GM12878 (cell line): Measurements from ENCODE around the gene SDCCAG8. TPM values are rescaled to one million over a fixed set of nuclear protein-coding genes. Genes with fewer than 3 reads are reported as not detected.

Experiments used
- ATAC-seq: fragments of 200-7000 bp; cut with Tn5 transposase; 3 replicates; pipeline ENCODE4 v1.9.1; 2020; ENCODE audit warnings: mild to moderate bottlenecking, moderate library complexity
- BruUV-seq: library from RNA; stranded (reverse); fragments of 400-500 nt; replicated peaks from 2 replicates; lab custom pipeline; 2021; lab: Mats Ljungman, UMichigan
- CTCF ChIA-PET: fragments of 300-600 bp; sonication (Branson Sonifier 250); formaldehyde crosslinking; extraction: SDS; loops from one replicate; lab custom pipeline; 2021; ENCODE audit warnings: inconsistent platforms; lab: Yijun Ruan, JAX
- POLR2A ChIA-PET: fragments of 350-600 bp; formaldehyde crosslinking; extraction: SDS; loops from one replicate; lab custom pipeline; 2021; ENCODE audit warnings: inconsistent platforms; lab: Charles Lee
- RAD21 ChIA-PET: fragments of 300-600 bp; sonication (Branson Sonifier 250); formaldehyde crosslinking; loops from one replicate; lab custom pipeline; 2023; ENCODE audit warnings: antibody characterized with exemption; ENCODE audit not compliant: unreplicated experiment; lab: Charles Lee
- SMC1A ChIA-PET: fragments of 300-600 bp; sonication (Branson Sonifier 250); formaldehyde crosslinking; loops from one replicate; lab custom pipeline; 2023; ENCODE audit not compliant: unreplicated experiment, uncharacterized antibody; lab: Charles Lee
- DNase-seq: peaks from one replicate; pipeline ENCODE4 v3.0.0-alpha.2; 2011; ENCODE audit warnings: low read depth, low spot score
- FAIRE-seq: peaks from 3 replicates; lab custom pipeline; 2011; peaks lifted over from hg19 to GRCh38; lab: Jason Lieb, UNC
- H2AFZ ChIP-seq: 2 replicates; pipeline ENCODE4 v1.6.0; 2011; ENCODE audit warnings: low read depth, low read length, control low read depth; ENCODE audit not compliant: control insufficient read depth
- H3K27ac ChIP-seq: 2 replicates; pipeline ENCODE4 v1.5.1; 2011; ENCODE audit warnings: control low read depth; ENCODE audit not compliant: control insufficient read depth, insufficient read depth
- H3K27me3 ChIP-seq, 2 experiments: replicated peaks in 1 of 2; 2 replicates each; pipeline versions ENCODE4 v1.6.0 to v1.6.1; 2011; ENCODE audit warnings: low read length in 1 of 2; ENCODE audit not compliant: control insufficient read depth in 2 of 2, insufficient read depth in 2 of 2
- H3K36me3 ChIP-seq, 2 experiments: 2 replicates each; pipeline ENCODE4 v1.5.1; 2011; ENCODE audit warnings: low read length in 1 of 2; ENCODE audit not compliant: control insufficient read depth in 2 of 2, insufficient read depth in 2 of 2
- H3K4me1 ChIP-seq: 2 replicates; pipeline ENCODE4 v1.6.1; 2011; ENCODE audit warnings: mild to moderate bottlenecking, low read length, moderate library complexity, mixed read lengths; ENCODE audit not compliant: control insufficient read depth, insufficient read depth
- H3K4me2 ChIP-seq: 2 replicates; pipeline ENCODE4 v1.6.0; 2011; ENCODE audit warnings: control low read depth; ENCODE audit not compliant: control insufficient read depth, insufficient read depth
- H3K4me3 ChIP-seq: fragments of 200-600 bp; sonication (generic); 2 replicates; pipeline ENCODE4 v1.5.1; 2016
- H3K79me2 ChIP-seq: 2 replicates; pipeline ENCODE4 v1.6.0; 2011; ENCODE audit warnings: low read length; ENCODE audit not compliant: control insufficient read depth, insufficient read depth
- H3K9ac ChIP-seq: 2 replicates; pipeline ENCODE4 v1.8.0; 2011; ENCODE audit warnings: low read length, control low read depth, mixed read lengths; ENCODE audit not compliant: control insufficient read depth, insufficient read depth
- H3K9me3 ChIP-seq: replicated peaks from 3 replicates; pipeline ENCODE4 v1.5.1; 2011; ENCODE audit warnings: mild to moderate bottlenecking, low read length; ENCODE audit not compliant: control insufficient read depth, insufficient read depth
- H4K20me1 ChIP-seq: 2 replicates; pipeline ENCODE4 v1.6.0; 2011; ENCODE audit not compliant: control insufficient read depth, insufficient read depth
- CBX5 ChIP-seq: sonication (generic); IDR thresholded peaks from 2 replicates; pipeline ENCODE4 v1.6.1; 2016; ENCODE audit warnings: low read depth, moderate library complexity, mild to moderate bottlenecking, inconsistent platforms
- CHD2 ChIP-seq: IDR thresholded peaks from 2 replicates; pipeline ENCODE4 v1.6.1; 2011; ENCODE audit warnings: low read depth, low read length, improper control_type of control experiment, borderline replicate concordance
- CTCF ChIP-seq, 3 experiments: IDR thresholded peaks in 2 of 3; conservative IDR thresholded peaks in 1 of 3; 2 replicates each; pipeline ENCODE4 v1.5.1; 2011; ENCODE audit warnings: low read depth in 3 of 3, low read length in 3 of 3, mild to moderate bottlenecking in 3 of 3, control low read depth in 2 of 3, moderate library complexity in 2 of 3, inconsistent platforms in 1 of 3, mixed read lengths in 1 of 3; ENCODE audit not compliant: control insufficient read depth in 2 of 3, insufficient read depth in 1 of 3; ENCODE audit errors: extremely low read depth in 1 of 3
- MEF2A ChIP-seq: IDR thresholded peaks from 2 replicates; pipeline ENCODE4 v1.6.1; 2011; ENCODE audit warnings: low read depth, mild to moderate bottlenecking, low read length, moderate library complexity; ENCODE audit not compliant: insufficient read depth
- PAX5 ChIP-seq: IDR thresholded peaks from 2 replicates; pipeline ENCODE4 v1.6.1; 2011; ENCODE audit warnings: low read depth, low read length, borderline replicate concordance
- RAD21 ChIP-seq: IDR thresholded peaks from 2 replicates; pipeline ENCODE4 v1.6.1; 2011; ENCODE audit warnings: mild to moderate bottlenecking, low read depth, low read length, moderate library complexity; ENCODE audit not compliant: insufficient read depth
- RBBP5 ChIP-seq: fragments of 200-600 bp; sonication (generic); conservative IDR thresholded peaks from 2 replicates; pipeline ENCODE4 v1.6.1; 2016
- RELB ChIP-seq: fragments of 450-650 bp; IDR thresholded peaks from 2 replicates; pipeline ENCODE4 v1.6.1; 2017; ENCODE audit warnings: low read depth, mild to moderate bottlenecking, moderate library complexity
- TCF7 ChIP-seq: IDR thresholded peaks from 2 replicates; pipeline ENCODE4 v1.6.1; 2014; ENCODE audit warnings: antibody characterized with exemption, borderline replicate concordance
- ZBED1 ChIP-seq: IDR thresholded peaks from 2 replicates; pipeline ENCODE4 v1.6.1; 2016; ENCODE audit warnings: borderline replicate concordance
- ZBTB4 ChIP-seq: fragments of 450-650 bp; formaldehyde crosslinking; IDR thresholded peaks from 2 replicates; pipeline ENCODE4 v1.4.0; 2022; ENCODE audit warnings: mild to moderate bottlenecking, moderate library complexity
- ZBTB40 ChIP-seq: fragments of 450-650 bp; IDR thresholded peaks from 2 replicates; pipeline ENCODE4 v1.6.1; 2016; ENCODE audit warnings: mild to moderate bottlenecking, moderate library complexity, borderline replicate concordance
- ZSCAN29 ChIP-seq: fragments of 450-650 bp; IDR thresholded peaks from 2 replicates; pipeline ENCODE4 v1.6.1; 2017; ENCODE audit warnings: mild to moderate bottlenecking, moderate library complexity
- WGBS: methylation state at CpG from one replicate; pipeline ENCODE4 v1.1.6; 2016; ENCODE audit warnings: low lambda C conversion rate; ENCODE audit not compliant: insufficient replicate concordance, insufficient coverage; ENCODE audit errors: missing lambda C conversion rate; 5-methylcytosine and 5-hydroxymethylcytosine counted together
- in situ Hi-C: fragments of 300-500 bp; cut with MboI; formaldehyde crosslinking; loops from 9 replicates; pipeline ENCODE4 v1.14.3; 2018; ENCODE audit warnings: mixed read lengths
- intact Hi-C: fragments of 100-400 bp; cut with micrococcal nuclease; formaldehyde crosslinking; loops from one replicate; pipeline ENCODE4 v1.14.2; 2022; ENCODE audit not compliant: unreplicated experiment
- polyA plus RNA-seq, 11 experiments: library from polyadenylated mRNA; depleted of rRNA in 4 of 11; unstranded in 6 of 11; stranded (reverse) in 5 of 11; fragments of >200 nt; fragmentation: Nextera tagmentation in 4 of 11; fragmentation: Illumina TruSeq in 1 of 11; extraction: Ambion mirVana in 4 of 11; extraction: Trizol in 1 of 11; gene quantifications; 1 replicate in 1 of 11; 2 replicates in 10 of 11; pipeline versions ENCODE4 v1.2.1 to v1.2.3, GENCODE V29; 2011 to 2016; ENCODE audit warnings: inconsistent platforms in 2 of 11, missing spikeins in 2 of 11, low read depth in 1 of 11
- total RNA-seq, 4 experiments: library from RNA; depleted of rRNA in 3 of 4; stranded (reverse); fragments of >200 nt in 3 of 4; fragmentation: Illumina TruSeq in 1 of 4; extraction: Trizol in 1 of 4; gene quantifications; 2 replicates each; pipeline versions ENCODE4 v1.2.1 to v1.2.3, GENCODE V29; 2013 to 2021

SDCCAG8 gene
- total and polyA plus RNA-seq, 10 of the 15 experiments (the other 5 are each of a cell fraction or from before 2014, with no cell fraction given), result 15.0 to 25.6 (median 20.6) TPM

- H3K4me1 ChIP-seq, result peaks cover 8% of the 10 kb centered on the region; the same call in 1 of the 2 replicates
- no peaks in the 10 kb centered on the region for H3K36me3 ChIP-seq
- H3K9ac ChIP-seq, result no peak overlapping the region
- SMC1A ChIA-PET, result interaction anchor here (0.8 to 2.5 kb wide), 5 partner anchors 11 to 68 kb away, joined by 3 to 14 read pairs (median 4); no protein-coding TSS in a partner anchor
- CTCF ChIA-PET, result interaction anchor here (1.0 to 3.4 kb wide), 9 partner anchors 13 to 339 kb away, joined by 3 to 39 read pairs (median 4); no protein-coding TSS in a partner anchor
- no peaks in the 10 kb centered on the region for H3K79me2 ChIP-seq
- H3K27ac ChIP-seq, result no peak overlapping the region
- H4K20me1 ChIP-seq, result no peaks in the 10 kb centered on the region
- RAD21 ChIA-PET, result interaction anchor here (1.0 to 3.8 kb wide), 3 partner anchors 8 to 66 kb away, joined by 3 to 35 read pairs (median 3); no protein-coding TSS in a partner anchor
- in situ Hi-C loops (no loop called here), intact Hi-C loops (loop anchor here (2.0 to 5.0 kb wide), 2 partner anchors 64 to 338 kb away; no protein-coding TSS in a partner anchor)
- POLR2A ChIA-PET, result no interaction called here
- BruUV-seq, result no TSS peak
- WGBS, result 97% methylated on average over 2 of the region's 2 CpGs
- DNase-seq (no peak), ATAC-seq (peak; percentile 50; the same call in 2 of the 3 replicates), FAIRE-seq (no peak)
- H3K27me3 ChIP-seq, result no peaks in the 10 kb centered on the region
- no peaks in the 10 kb centered on the region for H3K9me3 ChIP-seq
- no peak overlapping the region for H3K4me2 ChIP-seq
- no peak overlapping the region for H2AFZ ChIP-seq
- no peak overlapping the region for H3K4me3 ChIP-seq
- TF ChIP-seq ZSCAN29 (no peak), MEF2A (no peak), CHD2 (no peak), ZBTB4 (no peak), TCF7 (no peak), ZBTB40 (no peak), RELB (no peak), RAD21 (peak; percentile 54), RBBP5 (no peak), ZBED1 (no peak), CBX5 (no peak), PAX5 (no peak), CTCF (IDR thresholded peaks at IDR 0.05 in 2 of 3, conservative IDR thresholded peaks at IDR 0.05 in 1 of 3; ENCODE audit: control insufficient read depth in 2 of 3, extremely low read depth in 1 of 3, insufficient read depth in 1 of 3, low read depth in 3 of 3, low read length in 3 of 3) (peak; percentile 14 to 42 (median 36); a peak in 4 of 6 replicates)
Observed at GRCh38 chr1:243409284-243409683, 153.4 kb downstream of the SDCCAG8 start.
